PC-9 (cell line): ENCODE results near the gene MOV10. TPM values are rescaled to one million over a fixed set of nuclear protein-coding genes. Genes with fewer than 3 reads are reported as not detected.
A peak's percentile ranks its signal among the peaks of the same experiment; 100 is the strongest.

Source experiments
- BruUV-seq: library from RNA; stranded (reverse); fragments of 400-500 nt; replicated peaks from 2 replicates; lab custom pipeline; 2021; lab: Mats Ljungman, UMichigan
- CTCF ChIA-PET: fragments of 300-600 bp; sonication (Branson Sonifier 250); formaldehyde crosslinking; loops from one replicate; lab custom pipeline; 2022; ENCODE audit warnings: antibody characterized with exemption; lab: Charles Lee
- POLR2A ChIA-PET: fragments of 300-600 bp; sonication (Branson Sonifier 250); formaldehyde crosslinking; loops from one replicate; lab custom pipeline; 2022; ENCODE audit warnings: antibody characterized with exemption; ENCODE audit not compliant: unreplicated experiment; lab: Charles Lee
- DNase-seq, 2 experiments: peaks; one replicate each; pipeline versions ENCODE4 v3.0.0 to v3.0.0-alpha.2; 2015 to 2022; ENCODE audit warnings: mixed read lengths in 1 of 2
- H2AFZ ChIP-seq: fragments of 200-600 bp; sonication (generic); 2 replicates; pipeline ENCODE4 v1.8.1; 2017; ENCODE audit warnings: antibody characterized with exemption
- H3F3A ChIP-seq: fragments of 200-600 bp; sonication (generic); 2 replicates; pipeline ENCODE4 v1.8.1; 2017; ENCODE audit warnings: antibody characterized with exemption, mild to moderate bottlenecking, low read depth; ENCODE audit not compliant: insufficient read depth
- H3K27ac ChIP-seq: fragments of 200-600 bp; sonication (generic); 2 replicates; pipeline ENCODE4 v1.6.1; 2016; ENCODE audit warnings: mixed run types
- H3K27me3 ChIP-seq: fragments of 200-600 bp; sonication (generic); 2 replicates; pipeline ENCODE4 v1.6.1; 2016; ENCODE audit warnings: low read depth, mixed run types; ENCODE audit not compliant: insufficient read depth
- H3K36me3 ChIP-seq: fragments of 200-600 bp; sonication (generic); 2 replicates; pipeline ENCODE4 v1.6.1; 2016; ENCODE audit warnings: low read depth, mixed run types
- H3K4me1 ChIP-seq: fragments of 200-600 bp; sonication (generic); replicated peaks from 2 replicates; pipeline ENCODE4 v1.6.1; 2016; ENCODE audit warnings: mixed run types; ENCODE audit not compliant: insufficient read depth
- H3K4me2 ChIP-seq: fragments of 200-600 bp; sonication (generic); 2 replicates; pipeline ENCODE4 v1.6.1; 2017; ENCODE audit warnings: mixed run types
- H3K4me3 ChIP-seq: fragments of 200-600 bp; sonication (generic); 2 replicates; pipeline ENCODE4 v1.6.1; 2016; ENCODE audit warnings: mixed run types
- H3K79me2 ChIP-seq: fragments of 200-600 bp; sonication (generic); 2 replicates; pipeline ENCODE4 v1.6.1; 2017; ENCODE audit warnings: low read depth, mixed run types
- H3K9me2 ChIP-seq: fragments of 200-600 bp; sonication (generic); 2 replicates; pipeline ENCODE4 v1.8.1; 2017; ENCODE audit warnings: mild to moderate bottlenecking; ENCODE audit not compliant: insufficient read depth
- H3K9me3 ChIP-seq: fragments of 200-600 bp; sonication (generic); 2 replicates; pipeline ENCODE4 v1.8.1; 2016; ENCODE audit warnings: low read depth; ENCODE audit not compliant: insufficient read depth
- H4K20me1 ChIP-seq: fragments of 200-600 bp; sonication (generic); 2 replicates; pipeline ENCODE4 v1.8.1; 2017; ENCODE audit not compliant: insufficient read depth
- CTCF ChIP-seq: fragments of 200-600 bp; sonication (generic); conservative IDR thresholded peaks from 2 replicates; pipeline ENCODE4 v1.6.1; 2017; ENCODE audit warnings: mixed run types, antibody characterized with exemption, mild to moderate bottlenecking, moderate library complexity
- EZH2 ChIP-seq: fragments of 200-600 bp; sonication (generic); IDR thresholded peaks from 2 replicates; pipeline ENCODE4 v1.8.0; 2017; ENCODE audit warnings: antibody characterized with exemption, low read depth
- intact Hi-C: fragments of 100-400 bp; cut with micrococcal nuclease; formaldehyde crosslinking; loops from one replicate; pipeline ENCODE4 v1.10.0; 2022; ENCODE audit not compliant: unreplicated experiment
- total RNA-seq: library from RNA; stranded (reverse); gene quantifications from 2 replicates; pipeline ENCODE4 v1.2.3, GENCODE V29; 2021

The MOV10 gene
- total RNA-seq, 1 experiment from 2014 or later: 73.7 TPM

GRCh38 chr1:112707221-112708001, 33.0 kb downstream of the MOV10 start:
- peak; percentile 84 to 90 for DNase-seq
- CTCF ChIA-PET: interaction anchor here (0.5 to 1.0 kb wide), 4 partner anchors 33 to 156 kb away, joined by 3 to 5 read pairs (median 4); partner anchors contain the start of gene MOV10
- H3K4me2 ChIP-seq: peak overlapping the region; percentile 74
- no peaks in the 10 kb centered on the region for H3K9me2 ChIP-seq
- intact Hi-C loops: loop anchor here (1.0 to 10.0 kb wide), 4 partner anchors 88 to 317 kb away; partner anchors contain the start of genes CAPZA1 and ST7L
- H3K27ac ChIP-seq: no peak overlapping the region
- H3K4me3 ChIP-seq: peak overlapping the region; percentile 87
- H4K20me1 ChIP-seq: no peaks in the 10 kb centered on the region
- BruUV-seq: no TSS peak
- H2AFZ ChIP-seq: peak overlapping the region; percentile 70
- H3K9me3 ChIP-seq: no peaks in the 10 kb centered on the region
- no peaks in the 10 kb centered on the region for H3K27me3 ChIP-seq
- peaks cover 7% of the 10 kb centered on the region for H3K36me3 ChIP-seq
- peaks cover 34% of the 10 kb centered on the region for H3K79me2 ChIP-seq
- peaks cover 24% of the 10 kb centered on the region for H3F3A ChIP-seq
- peak; percentile 93 for TF ChIP-seq CTCF
- TF ChIP-seq EZH2: no peak
- peaks cover 38% of the 10 kb centered on the region for H3K4me1 ChIP-seq
- POLR2A ChIA-PET: no interaction called here

- CTCF ChIA-PET: interaction anchor here (0.6 to 1.0 kb wide), 3 partner anchors 33 to 155 kb away, joined by 3 to 5 read pairs (median 3); partner anchors contain the start of gene MOV10
- DNase-seq: no peak
- peak overlapping the region; percentile 70; the same call in 1 of the 2 replicates for H2AFZ ChIP-seq
- H3K27me3 ChIP-seq: no peaks in the 10 kb centered on the region
- H3F3A ChIP-seq: peaks cover 23% of the 10 kb centered on the region
- H3K4me3 ChIP-seq: peak overlapping the region; percentile 87; the same call in 1 of the 2 replicates
- POLR2A ChIA-PET: no interaction called here
- peak overlapping the region; percentile 74 for H3K4me2 ChIP-seq
- no peaks in the 10 kb centered on the region for H4K20me1 ChIP-seq
- H3K9me2 ChIP-seq: no peaks in the 10 kb centered on the region
- no peak overlapping the region for H3K27ac ChIP-seq
- intact Hi-C loops: loop anchor here (10.0 kb wide), 1 partner anchor 243 kb away; no protein-coding TSS in a partner anchor
- TF ChIP-seq EZH2 (no peak), CTCF (no peak)
- BruUV-seq: no TSS peak
- H3K36me3 ChIP-seq: peaks cover 3% of the 10 kb centered on the region
- H3K9me3 ChIP-seq: no peaks in the 10 kb centered on the region
- peaks cover 32% of the 10 kb centered on the region for H3K4me1 ChIP-seq
- H3K79me2 ChIP-seq: peaks cover 28% of the 10 kb centered on the region
Measured at GRCh38 chr1:112708002-112708448, 33.6 kb downstream of the MOV10 start.

- Histone ChIP-seq H3K9me3 (no peaks in the 10 kb centered on the region), H3K9me2 (no peaks in the 10 kb centered on the region), H3K27me3 (no peaks in the 10 kb centered on the region), H3K4me1 (peaks cover 29% of the 10 kb centered on the region), H3K27ac (no peak overlapping the region), H4K20me1 (no peaks in the 10 kb centered on the region), H3K36me3 (no peaks in the 10 kb centered on the region), H3K4me2 (no peak overlapping the region), H3F3A (peaks cover 23% of the 10 kb centered on the region), H3K79me2 (peaks cover 23% of the 10 kb centered on the region), H2AFZ (no peak overlapping the region), H3K4me3 (no peak overlapping the region)
- no TSS peak for BruUV-seq
- intact Hi-C loops: loop anchor here (10.0 kb wide), 1 partner anchor 244 kb away; no protein-coding TSS in a partner anchor
- POLR2A ChIA-PET: no interaction called here
- TF ChIP-seq CTCF (no peak), EZH2 (no peak)
- CTCF ChIA-PET: interaction anchor here (0.6 to 1.0 kb wide), 3 partner anchors 34 to 155 kb away, joined by 3 to 5 read pairs (median 3); partner anchors contain the start of gene MOV10
- no peak for DNase-seq
Measured at GRCh38 chr1:112708489-112708888, 34.0 kb downstream of the MOV10 start.
